ENCODE measurements around the gene PTCH1.

GRCh38 chr9:95420518-95420917 lies 96.3 kb downstream of the PTCH1 start:
- TF ChIP-seq CTCF (IDR thresholded peaks at IDR 0.05 in 2 of 3, conservative IDR thresholded peaks at IDR 0.05 in 1 of 3; ENCODE audit: borderline replicate concordance in 1 of 3, insufficient read depth in 1 of 3, low read depth in 2 of 3, low read length in 2 of 3) (no peak), REST (IDR thresholded peaks at IDR 0.05; ENCODE audit: low read depth) (no peak), EZH2 (IDR thresholded peaks at IDR 0.05) (no peak), MAX (IDR thresholded peaks at IDR 0.05) (no peak), SP1 (IDR thresholded peaks at IDR 0.05; ENCODE audit: low read depth) (no peak), YY1 (IDR thresholded peaks at IDR 0.05; ENCODE audit: extremely low read depth, insufficient replicate concordance, low read depth, low read length) (no peak), EZH2phosphoT487 (IDR thresholded peaks at IDR 0.05; ENCODE audit: borderline replicate concordance) (no peak), POLR2A (IDR thresholded peaks at IDR 0.05; ENCODE audit: borderline replicate concordance, extremely low read depth, insufficient read depth, insufficient read length) (no peak), ATF3 (IDR thresholded peaks at IDR 0.05) (no peak), RAD21 (IDR thresholded peaks at IDR 0.05; ENCODE audit: low read depth) (no peak), POLR2AphosphoS5 (IDR thresholded peaks at IDR 0.05; ENCODE audit: low read depth, low read length) (no peak), ZFX (IDR thresholded peaks at IDR 0.05) (no peak)

Measured in HCT116 (cell line).